ENCODE data around the gene BCLAF3.

DNA sequence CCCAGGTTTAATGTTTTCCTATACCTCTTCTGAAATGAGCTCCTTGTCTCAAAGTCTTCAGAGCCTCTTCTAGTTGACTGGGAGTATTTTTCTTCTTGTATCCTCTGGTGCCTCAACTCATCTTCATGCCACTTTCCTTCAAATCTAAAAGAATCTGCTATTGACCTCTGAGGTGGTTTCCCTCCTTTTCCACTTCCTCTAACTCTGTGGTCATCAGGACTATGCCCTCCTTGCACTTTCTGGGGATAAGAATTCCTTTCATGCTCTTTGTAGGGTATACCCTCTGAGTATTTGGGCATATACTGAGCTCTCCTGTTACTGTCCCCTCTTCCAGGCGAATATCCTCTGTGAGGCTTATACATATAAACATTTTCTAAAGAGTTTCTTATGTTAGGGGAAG, 24.8 kb downstream of the BCLAF3 start:
- TF ChIP-seq, protein P1, sequence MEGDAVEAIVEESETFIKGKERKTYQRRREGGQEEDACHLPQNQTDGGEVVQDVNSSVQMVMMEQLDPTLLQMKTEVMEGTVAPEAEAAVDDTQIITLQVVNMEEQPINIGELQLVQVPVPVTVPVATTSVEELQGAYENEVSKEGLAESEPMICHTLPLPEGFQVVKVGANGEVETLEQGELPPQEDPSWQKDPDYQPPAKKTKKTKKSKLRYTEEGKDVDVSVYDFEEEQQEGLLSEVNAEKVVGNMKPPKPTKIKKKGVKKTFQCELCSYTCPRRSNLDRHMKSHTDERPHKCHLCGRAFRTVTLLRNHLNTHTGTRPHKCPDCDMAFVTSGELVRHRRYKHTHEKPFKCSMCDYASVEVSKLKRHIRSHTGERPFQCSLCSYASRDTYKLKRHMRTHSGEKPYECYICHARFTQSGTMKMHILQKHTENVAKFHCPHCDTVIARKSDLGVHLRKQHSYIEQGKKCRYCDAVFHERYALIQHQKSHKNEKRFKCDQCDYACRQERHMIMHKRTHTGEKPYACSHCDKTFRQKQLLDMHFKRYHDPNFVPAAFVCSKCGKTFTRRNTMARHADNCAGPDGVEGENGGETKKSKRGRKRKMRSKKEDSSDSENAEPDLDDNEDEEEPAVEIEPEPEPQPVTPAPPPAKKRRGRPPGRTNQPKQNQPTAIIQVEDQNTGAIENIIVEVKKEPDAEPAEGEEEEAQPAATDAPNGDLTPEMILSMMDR (optimal IDR thresholded peaks at IDR 0.05 in 1 of 3, IDR thresholded peaks at IDR 0.05 in 1 of 3, conservative IDR thresholded peaks at IDR 0.05 in 1 of 3; ENCODE audit: extremely low read depth in 1 of 3, insufficient read depth in 2 of 3, low read length in 3 of 3): no peak
- no peak for TF ChIP-seq EZH2 (IDR thresholded peaks at IDR 0.05; ENCODE audit: low read length)

Measured in keratinocyte (primary cell).